H7 (cell line): ENCODE measurements around the gene NKPD1. TPM values are rescaled to one million over a fixed set of nuclear protein-coding genes. Genes with fewer than 3 reads are reported as not detected.

Experiments
- DNase-seq: peaks from one replicate; pipeline ENCODE4 v3.0.0; 2012
- H3K27me3 ChIP-seq: 2 replicates; pipeline ENCODE4 v1.6.0; 2011; ENCODE audit warnings: mild to moderate bottlenecking, low read length; ENCODE audit not compliant: control insufficient read depth, insufficient read depth
- H3K36me3 ChIP-seq: replicated peaks from 2 replicates; pipeline ENCODE4 v1.5.1; 2011; ENCODE audit warnings: low read length; ENCODE audit not compliant: control insufficient read depth, insufficient read depth
- H3K4me3 ChIP-seq: 2 replicates; pipeline ENCODE4 v1.5.1; 2011; ENCODE audit warnings: low read depth, mild to moderate bottlenecking, control low read depth, low read length, moderate library complexity; ENCODE audit not compliant: insufficient read depth
- total RNA-seq: library from RNA; depleted of rRNA; stranded (reverse); fragments of >200 nt; shearing (Covaris generic); gene quantifications from 2 replicates; pipeline ENCODE4 v1.2.3, GENCODE V29; 2014; rRNA removed

Gene NKPD1, protein sequence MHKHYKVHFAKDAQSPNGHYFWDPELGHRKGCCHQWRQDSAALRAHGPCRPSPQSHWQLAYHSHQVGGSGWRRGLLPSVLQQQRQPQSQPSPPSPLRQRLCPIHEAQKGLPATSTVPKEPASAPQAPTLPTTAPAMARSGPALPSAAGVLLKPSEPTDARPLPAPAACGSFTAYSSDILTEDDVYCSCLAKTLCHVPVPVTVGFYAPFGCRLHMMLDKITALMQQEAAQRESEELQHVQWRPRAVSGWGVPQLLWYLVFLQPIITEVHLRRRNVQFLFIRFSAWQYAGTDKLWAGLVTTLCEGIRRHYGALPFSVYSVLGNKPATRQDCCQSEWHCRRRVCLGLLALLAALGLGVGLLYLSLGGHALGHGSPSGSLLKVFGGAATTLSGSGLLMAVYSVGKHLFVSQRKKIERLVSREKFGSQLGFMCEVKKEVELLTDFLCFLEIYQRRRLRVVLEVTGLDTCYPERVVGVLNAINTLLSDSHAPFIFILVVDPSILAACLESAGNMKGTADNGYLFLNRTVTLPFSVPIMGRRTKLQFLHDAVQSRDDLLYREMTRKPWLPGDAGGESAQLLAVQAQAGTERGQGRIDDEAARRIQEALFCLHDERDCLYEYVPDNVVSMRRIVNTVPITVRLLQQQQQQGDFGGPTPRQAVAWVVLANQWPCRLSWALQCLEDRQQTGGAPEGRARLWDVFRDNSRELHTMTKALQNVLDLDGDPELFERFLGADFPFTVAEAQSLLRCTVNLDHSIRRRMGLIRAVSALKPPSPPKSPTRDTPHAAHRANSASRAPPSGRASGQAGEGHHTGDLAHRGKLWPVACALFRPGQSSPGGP
- 0.24 and 0.70 TPM in 2 replicates for total RNA-seq

DNA sequence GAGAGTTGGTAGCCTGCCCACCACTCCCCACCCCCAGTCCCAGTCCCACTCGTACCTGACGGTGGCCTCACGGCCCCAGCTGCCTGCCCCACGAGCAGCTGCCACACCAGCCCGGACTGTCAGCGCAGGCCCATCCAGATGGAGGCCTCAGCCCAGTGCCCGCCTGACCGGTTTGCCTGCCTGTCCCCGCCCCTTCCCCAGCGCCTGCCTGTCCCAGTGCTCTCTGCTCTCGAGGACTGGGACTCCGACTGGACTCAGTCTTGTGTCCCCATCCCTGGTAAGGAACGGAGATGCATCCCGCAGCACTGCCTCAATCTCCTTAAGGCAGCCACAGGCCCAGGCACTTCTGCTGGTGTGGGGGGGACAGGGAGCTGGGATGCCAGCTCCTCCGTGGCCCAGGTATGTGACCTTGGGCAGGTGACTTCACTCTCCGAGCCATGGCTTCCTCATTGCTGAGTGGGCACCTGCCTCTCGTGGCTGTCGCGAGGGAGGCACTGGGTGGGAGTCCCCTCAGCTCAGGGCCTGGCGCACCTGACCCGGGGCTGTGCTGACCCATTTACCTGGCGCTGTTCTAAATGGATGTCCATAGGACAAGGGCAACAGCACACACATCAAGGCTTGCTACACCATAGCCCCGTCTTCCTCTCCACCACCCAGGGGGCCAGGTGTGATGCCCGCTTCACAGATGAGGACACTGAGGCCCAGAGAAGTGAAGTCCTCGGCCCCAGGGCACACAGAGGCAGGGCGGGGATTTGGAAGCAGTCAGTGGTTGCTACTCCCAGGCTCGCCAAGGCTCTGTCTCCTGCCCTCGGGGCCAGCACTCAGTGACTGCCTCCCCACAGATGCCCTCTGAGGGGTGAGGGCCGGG is at the start of gene NKPD1:
NKPD1 (minus strand) TSS at position 113 of the 868 bp plus-strand sequence. CDS start 832 bp downstream, outside the sequence.
- no peaks in the 10 kb centered on the region; the same call in none of the 2 replicates for H3K27me3 ChIP-seq
- DNase-seq = peak; percentile 77
- H3K36me3 ChIP-seq = no peaks in the 10 kb centered on the region
- H3K4me3 ChIP-seq = no peak within 1 kb of the TSS

DNA sequence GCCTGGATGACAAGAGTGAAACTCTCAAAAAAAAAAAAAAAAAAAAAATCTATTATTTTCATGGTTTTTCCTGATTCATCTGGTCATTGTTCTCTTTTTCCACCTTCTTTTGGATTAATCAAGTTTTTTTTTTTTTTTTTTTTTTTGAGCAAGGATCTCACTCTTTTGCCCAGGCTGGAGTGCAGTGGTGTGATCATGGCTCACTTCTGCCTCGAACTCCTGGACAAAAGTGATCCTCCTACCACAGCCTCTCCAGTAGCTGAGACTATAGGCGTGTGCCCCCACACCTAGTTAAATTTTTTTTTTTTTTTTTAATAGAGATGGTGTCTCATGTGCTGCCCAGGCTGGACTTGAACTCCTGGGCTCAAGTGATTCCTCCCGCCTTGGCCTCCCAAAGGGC is 45.5 kb upstream of the NKPD1 start:
- no peaks in the 10 kb centered on the region for H3K27me3 ChIP-seq
- H3K4me3 ChIP-seq = no peak overlapping the region
- no peak for DNase-seq
- H3K36me3 ChIP-seq = no peaks in the 10 kb centered on the region

DNA sequence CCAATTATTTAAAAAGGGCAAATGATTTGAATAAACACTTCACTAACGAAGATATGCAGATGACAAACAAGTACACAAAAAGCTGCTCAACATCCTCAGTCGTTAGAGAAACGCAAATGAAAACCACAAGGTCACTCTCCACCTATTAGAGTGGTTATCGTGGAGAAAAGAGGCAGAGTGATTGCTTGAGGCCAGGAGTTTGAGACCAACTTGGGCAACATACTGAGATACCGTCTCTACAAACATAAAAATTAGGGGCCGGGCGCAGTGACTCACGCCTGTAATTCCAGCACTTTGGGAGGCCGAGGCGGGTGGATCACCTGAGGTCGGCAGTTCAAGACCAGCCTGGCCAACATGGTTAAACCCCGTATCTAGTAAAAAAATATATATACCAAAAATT is 45.0 kb upstream of the NKPD1 start:
- Histone ChIP-seq H3K4me3 (no peak overlapping the region), H3K36me3 (no peaks in the 10 kb centered on the region), H3K27me3 (no peaks in the 10 kb centered on the region)
- DNase-seq = no peak

DNA sequence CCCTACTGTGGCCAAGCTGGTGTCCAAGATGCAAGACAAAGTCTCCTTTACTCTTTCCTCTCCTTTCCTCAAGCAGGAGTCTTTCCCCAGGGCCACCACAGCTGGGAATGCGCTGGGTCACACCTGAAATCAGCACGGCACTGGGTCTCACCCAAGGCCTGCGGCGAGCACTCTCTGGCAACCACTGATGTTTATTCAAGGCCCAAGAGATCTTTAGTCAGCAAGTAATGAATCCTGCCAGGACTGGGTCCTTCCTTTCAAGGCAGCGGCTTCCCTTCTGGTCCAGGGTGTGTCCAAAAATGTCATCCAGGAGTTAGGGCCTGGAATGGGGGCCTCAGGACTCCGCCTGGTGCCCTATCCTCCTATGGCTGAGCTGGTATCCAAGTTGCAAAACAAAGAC is 41.9 kb upstream of the NKPD1 start:
- no peak for DNase-seq
- H3K4me3 ChIP-seq = no peak overlapping the region
- H3K27me3 ChIP-seq = no peaks in the 10 kb centered on the region
- no peaks in the 10 kb centered on the region for H3K36me3 ChIP-seq

DNA sequence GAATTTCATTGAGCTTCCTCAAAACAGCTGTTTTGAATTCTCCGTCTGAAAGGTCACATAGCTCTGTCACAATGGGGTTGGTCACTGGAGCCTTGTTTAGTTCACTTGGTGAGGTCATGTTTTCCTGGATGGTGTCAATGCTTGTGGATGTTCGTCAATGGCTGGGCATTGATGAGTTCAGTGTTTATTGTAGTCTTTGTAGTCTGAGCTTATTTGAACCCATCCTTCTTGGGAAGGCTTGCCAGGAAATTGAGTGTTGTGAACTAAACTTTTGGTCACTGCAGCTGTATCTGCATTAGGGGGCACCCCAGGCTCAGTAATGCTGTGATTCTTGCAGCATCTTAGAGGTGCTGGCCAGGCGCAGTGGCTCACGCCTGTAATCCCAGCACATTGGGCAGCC is 39.8 kb upstream of the NKPD1 start:
- no peak overlapping the region for H3K4me3 ChIP-seq
- DNase-seq = peak; percentile 52
- no peaks in the 10 kb centered on the region for H3K27me3 ChIP-seq
- H3K36me3 ChIP-seq = no peaks in the 10 kb centered on the region

DNA sequence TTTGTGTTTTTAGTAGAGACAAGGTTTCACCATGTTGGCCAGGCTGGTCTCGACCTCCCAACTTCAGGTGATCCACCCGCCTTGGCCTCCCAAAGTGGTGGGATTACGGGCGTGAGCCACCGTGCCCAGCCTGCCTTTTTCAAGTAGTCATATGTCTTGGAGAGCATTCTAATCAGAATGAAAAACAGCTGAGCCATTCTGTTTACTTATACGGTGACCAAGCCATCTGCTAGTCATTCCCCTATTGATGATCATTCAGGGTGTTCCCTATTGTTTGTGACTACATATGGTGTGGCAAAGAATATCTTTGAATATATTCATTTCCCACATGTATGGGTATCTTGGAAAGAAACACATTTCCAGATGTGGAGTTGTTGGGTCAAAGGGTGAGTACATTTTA is 35.0 kb upstream of the NKPD1 start:
- Histone ChIP-seq H3K4me3 (no peak overlapping the region), H3K36me3 (no peaks in the 10 kb centered on the region), H3K27me3 (no peaks in the 10 kb centered on the region)
- no peak for DNase-seq

DNA sequence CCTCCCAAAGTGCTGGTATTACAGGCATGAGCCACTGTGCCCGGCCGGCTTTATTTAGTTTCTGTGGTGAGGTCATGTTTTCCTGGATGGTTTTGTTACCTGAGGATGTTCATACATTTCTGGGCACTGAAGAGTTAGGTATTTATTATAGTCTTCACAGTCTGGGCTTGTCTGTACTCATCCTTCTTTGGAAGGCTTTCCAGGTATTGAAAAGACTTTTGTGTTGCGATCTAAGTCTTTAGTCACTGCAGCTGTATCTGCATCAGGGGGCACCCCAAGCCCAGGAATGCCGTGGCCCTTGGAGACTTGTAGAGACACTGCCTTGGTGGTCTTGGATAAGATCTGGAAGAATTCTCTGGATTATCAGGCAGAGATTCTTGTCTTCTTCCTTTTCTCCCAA is 30.6 kb upstream of the NKPD1 start:
- H3K27me3 ChIP-seq = no peaks in the 10 kb centered on the region
- H3K4me3 ChIP-seq = no peak overlapping the region
- DNase-seq = peak; percentile 10
- H3K36me3 ChIP-seq = no peaks in the 10 kb centered on the region

DNA sequence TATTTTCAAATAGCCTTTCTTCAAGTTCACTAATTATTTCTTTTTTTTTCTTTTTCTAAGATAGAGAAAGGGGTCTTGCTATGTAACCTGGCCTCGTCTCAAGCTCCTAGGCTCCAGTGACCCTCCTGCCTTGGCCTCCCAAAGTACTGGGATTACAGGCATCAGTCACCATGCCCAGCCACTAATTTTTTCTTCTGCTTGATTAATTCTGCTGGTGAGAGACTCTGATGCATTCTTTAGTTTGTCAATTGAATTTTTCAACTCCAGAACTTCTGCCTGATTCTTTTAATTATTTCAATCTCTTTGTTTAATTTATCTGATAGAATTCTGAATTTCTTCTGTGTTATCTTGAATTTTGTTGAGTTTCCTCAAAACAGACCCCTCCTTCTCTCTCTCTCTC is 29.2 kb upstream of the NKPD1 start:
- Histone ChIP-seq H3K36me3 (no peaks in the 10 kb centered on the region), H3K27me3 (no peaks in the 10 kb centered on the region), H3K4me3 (no peak overlapping the region)
- DNase-seq = no peak

DNA sequence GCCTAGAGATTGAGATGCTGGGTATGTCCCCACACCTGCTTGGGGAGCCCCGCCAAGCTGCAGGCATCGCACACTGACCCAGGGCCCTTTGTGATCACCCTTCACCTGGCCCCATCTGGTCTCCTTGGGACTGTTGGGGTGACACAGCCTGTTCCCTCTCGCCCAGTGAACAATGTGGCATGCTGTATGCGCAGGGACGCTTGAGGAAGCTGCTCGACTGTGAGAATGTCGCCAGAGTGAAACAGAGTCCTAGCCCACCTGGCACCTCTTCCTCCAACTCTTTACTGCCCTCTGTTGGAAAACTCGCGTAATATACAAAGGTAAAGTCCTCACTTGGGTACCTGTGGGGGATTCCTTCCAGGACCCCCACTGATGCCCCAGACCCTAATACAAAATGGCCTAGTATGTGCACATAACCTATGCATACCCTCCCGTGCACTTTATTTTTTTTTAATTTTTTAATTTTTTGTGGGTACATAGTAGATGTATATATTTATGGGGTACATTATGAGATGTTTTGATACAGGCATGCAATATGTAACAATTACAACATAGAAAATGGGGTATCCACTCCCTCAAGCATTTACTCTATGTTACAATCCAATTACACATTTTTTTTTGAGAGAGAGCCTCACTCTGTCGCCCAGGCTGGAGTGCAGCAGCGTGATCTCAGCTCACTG is 26.8 kb upstream of the NKPD1 start:
- no peaks in the 10 kb centered on the region for H3K27me3 ChIP-seq
- no peaks in the 10 kb centered on the region for H3K36me3 ChIP-seq
- peak; percentile 93 for DNase-seq
- no peak overlapping the region for H3K4me3 ChIP-seq

DNA sequence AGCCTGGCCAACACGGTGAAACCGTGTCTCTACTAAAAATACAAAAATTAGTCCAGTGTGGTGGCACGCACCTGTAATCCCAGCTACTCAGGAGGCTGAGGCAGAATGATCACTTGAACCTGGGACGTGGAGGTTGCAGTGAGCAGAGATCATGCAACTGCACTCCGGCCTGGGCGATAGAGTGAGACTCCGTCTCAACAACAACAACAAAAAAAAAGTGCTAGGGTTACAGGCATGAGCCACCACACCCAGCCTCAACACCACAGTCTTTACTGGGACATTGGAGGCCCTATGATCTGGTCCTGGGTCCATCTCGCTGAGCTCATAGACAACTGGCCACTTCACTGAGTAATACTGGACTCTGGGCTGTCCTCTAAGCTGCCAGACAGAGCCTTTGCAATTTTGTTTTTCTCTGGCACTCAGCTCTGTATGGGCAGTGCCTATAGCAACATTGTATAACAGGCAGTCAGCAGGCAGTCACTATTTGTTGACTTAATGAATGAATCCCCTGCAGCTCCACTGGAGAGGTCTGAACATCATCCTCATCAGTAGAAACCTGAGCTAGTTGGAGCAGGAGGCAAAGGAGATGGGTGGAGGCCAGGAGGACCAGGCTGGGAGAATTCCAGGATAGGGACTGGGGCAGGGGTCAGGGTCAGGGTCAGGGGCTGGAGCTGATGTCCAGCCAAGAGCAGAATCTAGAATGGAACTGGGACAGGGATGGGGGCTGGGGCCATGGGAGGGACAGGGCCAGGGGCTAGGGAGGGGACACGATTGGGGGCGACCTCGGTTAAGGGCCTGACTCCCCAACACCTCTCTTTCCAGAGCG is 25.9 kb upstream of the NKPD1 start:
- Histone ChIP-seq H3K4me3 (no peak overlapping the region), H3K27me3 (no peaks in the 10 kb centered on the region), H3K36me3 (no peaks in the 10 kb centered on the region)
- no peak for DNase-seq

DNA sequence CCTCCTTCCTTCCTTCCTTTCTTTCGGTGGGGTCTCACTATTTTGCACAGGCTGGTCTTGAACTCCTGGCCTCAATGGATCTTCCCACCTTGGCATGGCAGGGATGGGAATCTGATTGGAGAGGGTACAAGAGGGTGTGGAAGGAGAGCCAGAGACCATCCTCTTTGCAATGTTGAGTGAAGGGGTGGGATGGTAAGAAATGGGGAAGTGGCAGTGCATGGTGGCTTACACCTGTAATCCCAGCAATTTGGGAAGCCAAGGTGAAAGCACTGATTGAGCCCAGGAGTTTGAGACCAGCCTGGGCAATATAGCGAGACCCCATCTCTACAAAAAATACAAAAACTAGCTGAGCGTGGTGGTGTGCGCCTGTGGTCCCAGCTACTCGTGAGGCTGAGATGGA is 23.3 kb upstream of the NKPD1 start:
- H3K27me3 ChIP-seq = peaks cover 3% of the 10 kb centered on the region; the same call in 1 of the 2 replicates
- H3K36me3 ChIP-seq = no peaks in the 10 kb centered on the region
- H3K4me3 ChIP-seq = no peak overlapping the region

DNA sequence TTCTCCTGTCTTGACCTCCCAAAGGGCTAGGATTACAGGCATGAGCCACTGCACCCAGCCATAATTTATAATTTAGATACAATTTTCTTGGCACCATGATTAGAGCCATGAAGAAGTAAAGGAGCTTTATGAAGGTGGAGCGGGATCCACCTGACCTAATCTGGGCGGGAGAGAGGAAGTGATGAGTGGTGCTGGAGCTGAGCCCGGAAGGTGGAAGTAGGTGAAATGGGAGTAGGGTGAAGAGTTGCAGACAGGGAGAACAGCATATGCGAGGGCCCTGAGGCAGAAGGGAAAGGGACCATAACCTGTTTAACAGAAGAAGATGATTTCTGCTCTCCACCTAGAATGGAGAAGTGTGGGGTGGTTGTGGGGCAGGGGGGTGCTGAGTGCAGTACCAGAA is 22.0 kb upstream of the NKPD1 start:
- Histone ChIP-seq H3K36me3 (no peaks in the 10 kb centered on the region), H3K4me3 (no peak overlapping the region), H3K27me3 (peaks cover 3% of the 10 kb centered on the region; the same call in 1 of the 2 replicates)
- DNase-seq = peak; percentile 5

More for the DNA sequence above, 23.3 kb upstream of the NKPD1 start:
- no peak for DNase-seq

DNA sequence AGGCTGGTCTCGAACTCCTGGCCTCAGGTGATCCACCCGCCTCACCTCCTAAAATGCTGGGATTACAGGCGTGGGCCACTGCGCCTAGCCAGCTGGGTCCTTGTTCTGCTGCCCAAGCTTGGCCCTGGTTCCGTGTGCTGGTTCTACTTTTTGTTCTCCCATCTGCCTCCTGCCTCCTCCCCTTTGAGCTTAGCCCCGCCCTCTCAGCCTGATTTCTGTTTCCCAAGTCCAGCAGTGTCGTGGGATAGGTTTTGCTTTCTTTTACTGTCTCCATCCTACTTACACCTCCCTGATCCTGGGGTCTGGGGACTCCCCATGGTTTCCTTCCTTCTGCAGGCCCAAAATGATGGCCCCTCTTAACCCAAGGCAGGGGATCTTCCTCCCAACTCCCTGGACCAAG is 20.2 kb upstream of the NKPD1 start:
- no peak overlapping the region for H3K4me3 ChIP-seq
- peaks cover 3% of the 10 kb centered on the region; the same call in 1 of the 2 replicates for H3K27me3 ChIP-seq
- peak; percentile 36 for DNase-seq
- H3K36me3 ChIP-seq = no peaks in the 10 kb centered on the region
